HUES64 (cell line): Measurements from ENCODE around the gene SLC38A3.

Source experiments
- H3K27ac ChIP-seq: 2 replicates; pipeline ENCODE4 v1.7.0; 2013; ENCODE audit warnings: low read depth, low read length, inconsistent platforms
- H3K27me3 ChIP-seq: 2 replicates; pipeline ENCODE4 v1.6.1; 2013; ENCODE audit warnings: mild to moderate bottlenecking, low read length; ENCODE audit not compliant: insufficient read depth
- H3K36me3 ChIP-seq: 2 replicates; pipeline ENCODE4 v1.6.1; 2013; ENCODE audit warnings: mild to moderate bottlenecking, low read length; ENCODE audit not compliant: insufficient read depth
- H3K4me1 ChIP-seq: 2 replicates; pipeline ENCODE4 v1.6.1; 2013; ENCODE audit warnings: mild to moderate bottlenecking, low read length, moderate library complexity; ENCODE audit not compliant: insufficient read depth
- H3K4me3 ChIP-seq: 2 replicates; pipeline ENCODE4 v1.5.1; 2013; ENCODE audit warnings: mild to moderate bottlenecking, low read length, moderate library complexity
- H3K9ac ChIP-seq: 2 replicates; pipeline ENCODE4 v1.6.1; 2013; ENCODE audit warnings: mild to moderate bottlenecking, low read depth, low read length
- H3K9me3 ChIP-seq: 2 replicates; pipeline ENCODE4 v1.6.1; 2013; ENCODE audit warnings: low read depth, low read length; ENCODE audit not compliant: insufficient read depth
- WGBS: fragments of 150-250, 120-280 bp; methylation state at CpG from one replicate; pipeline ENCODE4 v1.1.7; 2013; ENCODE audit warnings: missing lambda C conversion rate; 5-methylcytosine and 5-hydroxymethylcytosine counted together

SLC38A3 gene

GRCh38 chr3:50264964-50265485 is 60.0 kb downstream of the SLC38A3 start:
- Histone ChIP-seq H3K27ac (peak overlapping the region; percentile 89), H3K4me1 (peaks cover 49% of the 10 kb centered on the region), H3K9ac (no peak overlapping the region), H3K36me3 (no peaks in the 10 kb centered on the region), H3K27me3 (no peaks in the 10 kb centered on the region; the same call in 1 of the 2 replicates), H3K9me3 (no peaks in the 10 kb centered on the region), H3K4me3 (no peak overlapping the region)
- 62% methylated on average over 7 of the region's 7 CpGs for WGBS

GRCh38 chr3:50265571-50265970 is 60.5 kb downstream of the SLC38A3 start:
- 91% methylated on average over 1 of the region's 1 CpG for WGBS
- Histone ChIP-seq H3K9me3 (no peaks in the 10 kb centered on the region), H3K36me3 (no peaks in the 10 kb centered on the region), H3K27me3 (no peaks in the 10 kb centered on the region; the same call in 1 of the 2 replicates), H3K27ac (peak overlapping the region; percentile 89), H3K9ac (no peak overlapping the region), H3K4me1 (peaks cover 49% of the 10 kb centered on the region), H3K4me3 (no peak overlapping the region)

GRCh38 chr3:50266017-50266416 is 60.9 kb downstream of the SLC38A3 start:
- 88% methylated on average over 6 of the region's 6 CpGs for WGBS
- no peak overlapping the region for H3K4me3 ChIP-seq
- H3K4me1 ChIP-seq: peaks cover 44% of the 10 kb centered on the region
- no peaks in the 10 kb centered on the region; the same call in 1 of the 2 replicates for H3K27me3 ChIP-seq
- no peak overlapping the region for H3K27ac ChIP-seq
- H3K9ac ChIP-seq: no peak overlapping the region
- no peaks in the 10 kb centered on the region for H3K9me3 ChIP-seq
- no peaks in the 10 kb centered on the region for H3K36me3 ChIP-seq

- WGBS: 86% methylated on average over 6 of the region's 7 CpGs
- no peaks in the 10 kb centered on the region for H3K36me3 ChIP-seq
- H3K4me3 ChIP-seq: no peak overlapping the region
- H3K27ac ChIP-seq: no peak overlapping the region
- no peaks in the 10 kb centered on the region; the same call in 1 of the 2 replicates for H3K27me3 ChIP-seq
- peaks cover 39% of the 10 kb centered on the region for H3K4me1 ChIP-seq
- H3K9ac ChIP-seq: no peak overlapping the region
- H3K9me3 ChIP-seq: no peaks in the 10 kb centered on the region
These were observed 61.8 kb downstream of the SLC38A3 start for GRCh38 chr3:50266836-50267235.

- Histone ChIP-seq H3K4me1 (peaks cover 39% of the 10 kb centered on the region), H3K27me3 (no peaks in the 10 kb centered on the region; the same call in 1 of the 2 replicates), H3K4me3 (no peak overlapping the region), H3K36me3 (no peaks in the 10 kb centered on the region), H3K9ac (no peak overlapping the region), H3K27ac (no peak overlapping the region), H3K9me3 (no peaks in the 10 kb centered on the region)
- WGBS: 19% methylated on average over 22 of the region's 22 CpGs
These were observed 62.3 kb downstream of the SLC38A3 start for GRCh38 chr3:50267280-50267913.

- Histone ChIP-seq H3K4me1 (peaks cover 42% of the 10 kb centered on the region), H3K27ac (no peak overlapping the region)
- WGBS: 85% methylated on average over 3 of the region's 3 CpGs
These were observed 63.2 kb downstream of the SLC38A3 start for GRCh38 chr3:50268276-50268675.

GRCh38 chr3:50268703-50269451 is 63.8 kb downstream of the SLC38A3 start, which contains the start of gene SEMA3B:
SEMA3B (plus strand) TSS chr3:50269147; CDS start chr3:50269241, 94 bp downstream.
- Histone ChIP-seq H3K9me3 (no peaks in the 10 kb centered on the region), H3K4me1 (peaks cover 37% of the 10 kb centered on the region), H3K36me3 (no peaks in the 10 kb centered on the region), H3K9ac (peak within 1 kb of the TSS; percentile 11; the same call in 1 of the 2 replicates), H3K27me3 (peaks cover 10% of the 10 kb centered on the region), H3K27ac (no peak within 1 kb of the TSS), H3K4me3 (no peak within 1 kb of the TSS)
- WGBS: 64% methylated on average over 21 of the region's 21 CpGs

More at GRCh38 chr3:50268276-50268675, 63.2 kb downstream of the SLC38A3 start:
- no peak overlapping the region for H3K9ac ChIP-seq
- no peak overlapping the region for H3K4me3 ChIP-seq
- H3K36me3 ChIP-seq: no peaks in the 10 kb centered on the region
- H3K9me3 ChIP-seq: no peaks in the 10 kb centered on the region
- H3K27me3 ChIP-seq: peaks cover 4% of the 10 kb centered on the region

- H3K4me1 ChIP-seq: peaks cover 31% of the 10 kb centered on the region
- H3K4me3 ChIP-seq: no peak overlapping the region
- peaks cover 16% of the 10 kb centered on the region for H3K27me3 ChIP-seq
- H3K9me3 ChIP-seq: no peaks in the 10 kb centered on the region
- 85% methylated on average over 4 of the region's 4 CpGs for WGBS
- H3K9ac ChIP-seq: peak overlapping the region; percentile 11; the same call in 1 of the 2 replicates
- H3K36me3 ChIP-seq: no peaks in the 10 kb centered on the region
- no peak overlapping the region for H3K27ac ChIP-seq
These were observed 64.4 kb downstream of the SLC38A3 start for GRCh38 chr3:50269460-50269859.

GRCh38 chr3:50269977-50270413 is 64.9 kb downstream of the SLC38A3 start:
- Histone ChIP-seq H3K27me3 (peaks cover 21% of the 10 kb centered on the region), H3K36me3 (no peaks in the 10 kb centered on the region), H3K9ac (no peak overlapping the region), H3K27ac (no peak overlapping the region), H3K4me1 (peaks cover 30% of the 10 kb centered on the region), H3K9me3 (no peaks in the 10 kb centered on the region), H3K4me3 (no peak overlapping the region)
- whole genome bisulfite sequencing: 93% methylated on average over 8 of the region's 8 CpGs

- 91% methylated on average over 19 of the region's 19 CpGs for WGBS
- peaks cover 27% of the 10 kb centered on the region for H3K4me1 ChIP-seq
- H3K27me3 ChIP-seq: peaks cover 27% of the 10 kb centered on the region
- no peak overlapping the region for H3K9ac ChIP-seq
- H3K36me3 ChIP-seq: no peaks in the 10 kb centered on the region
- H3K9me3 ChIP-seq: no peaks in the 10 kb centered on the region
- no peak overlapping the region for H3K4me3 ChIP-seq
- no peak overlapping the region for H3K27ac ChIP-seq
These were observed 65.6 kb downstream of the SLC38A3 start for GRCh38 chr3:50270422-50271224.
